Retinal pigment epithelial cell (primary cell): ENCODE measurements around the gene NLRP8.
"Not testable (repeated sequence)": the region's sequence is repeated elsewhere in the genome, so short reads cannot be mapped to it uniquely, and the experiment has no call there.

Experiments
- DNase-seq: peaks from one replicate; pipeline ENCODE4 v3.0.0-alpha.2; 2010; ENCODE audit warnings: low read depth
- H3K4me3 ChIP-seq: 2 replicates; pipeline ENCODE4 v1.5.1; 2011; ENCODE audit warnings: mild to moderate bottlenecking, low read length, control low read depth, moderate library complexity
- TF ChIP-seq, protein P1 (sequence below): conservative IDR thresholded peaks from 2 replicates; pipeline ENCODE4 v1.5.1; 2011; ENCODE audit warnings: low read depth, low read length, control low read depth, inconsistent platforms

NLRP8 gene

DNA sequence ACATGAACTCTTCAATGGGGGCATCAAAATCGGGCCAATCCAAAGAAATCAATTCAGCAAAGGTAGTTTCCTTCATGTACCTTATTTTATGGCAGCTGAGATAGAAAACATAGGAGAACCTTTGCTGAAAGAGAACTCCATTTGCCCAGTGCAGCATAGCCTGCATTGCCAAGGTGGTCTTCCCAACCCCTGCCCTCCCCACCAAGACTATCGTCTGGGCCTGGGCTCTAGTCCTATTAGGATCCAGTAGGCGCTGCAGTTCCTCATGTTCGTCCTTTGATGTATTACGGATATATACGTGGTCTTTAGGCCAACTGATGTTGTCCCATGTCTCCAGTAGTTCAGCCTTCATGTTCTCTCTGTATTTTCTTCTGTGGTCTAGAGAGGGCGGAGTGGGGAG is 34.7 kb upstream of the NLRP8 start:
- TF ChIP-seq, protein P1, sequence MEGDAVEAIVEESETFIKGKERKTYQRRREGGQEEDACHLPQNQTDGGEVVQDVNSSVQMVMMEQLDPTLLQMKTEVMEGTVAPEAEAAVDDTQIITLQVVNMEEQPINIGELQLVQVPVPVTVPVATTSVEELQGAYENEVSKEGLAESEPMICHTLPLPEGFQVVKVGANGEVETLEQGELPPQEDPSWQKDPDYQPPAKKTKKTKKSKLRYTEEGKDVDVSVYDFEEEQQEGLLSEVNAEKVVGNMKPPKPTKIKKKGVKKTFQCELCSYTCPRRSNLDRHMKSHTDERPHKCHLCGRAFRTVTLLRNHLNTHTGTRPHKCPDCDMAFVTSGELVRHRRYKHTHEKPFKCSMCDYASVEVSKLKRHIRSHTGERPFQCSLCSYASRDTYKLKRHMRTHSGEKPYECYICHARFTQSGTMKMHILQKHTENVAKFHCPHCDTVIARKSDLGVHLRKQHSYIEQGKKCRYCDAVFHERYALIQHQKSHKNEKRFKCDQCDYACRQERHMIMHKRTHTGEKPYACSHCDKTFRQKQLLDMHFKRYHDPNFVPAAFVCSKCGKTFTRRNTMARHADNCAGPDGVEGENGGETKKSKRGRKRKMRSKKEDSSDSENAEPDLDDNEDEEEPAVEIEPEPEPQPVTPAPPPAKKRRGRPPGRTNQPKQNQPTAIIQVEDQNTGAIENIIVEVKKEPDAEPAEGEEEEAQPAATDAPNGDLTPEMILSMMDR, result no peak
- no peak for DNase-seq
- no peak overlapping the region for H3K4me3 ChIP-seq

DNA sequence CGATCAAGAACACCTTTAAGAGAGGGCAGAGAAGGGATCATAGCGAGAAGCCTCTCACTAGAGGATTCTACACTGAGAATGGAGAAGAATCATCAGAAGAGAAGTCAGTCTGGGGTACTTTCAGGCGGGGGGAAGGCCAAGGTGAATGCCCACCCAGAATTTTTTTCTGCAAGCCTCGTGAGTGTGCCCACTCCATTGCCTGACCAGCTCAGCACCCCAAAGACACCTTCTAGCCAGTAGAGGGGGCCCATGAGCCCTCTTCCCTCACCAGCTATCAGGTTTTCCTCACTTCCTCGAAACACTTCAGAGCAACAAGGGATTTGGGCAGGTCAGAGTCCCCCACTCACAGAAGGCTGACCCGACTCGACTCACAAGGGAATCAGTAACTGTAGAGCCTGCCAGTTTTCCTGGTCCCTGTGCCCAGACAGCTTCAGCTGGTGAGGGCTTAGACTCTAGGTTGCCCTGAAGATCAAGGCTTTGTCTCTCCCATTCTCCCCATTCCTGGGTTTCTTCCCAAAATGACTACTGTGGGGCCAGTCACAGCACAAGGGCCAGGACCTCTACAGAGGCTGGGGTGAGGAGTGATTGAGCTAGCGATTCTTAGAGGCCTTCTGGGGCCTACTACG is 33.9 kb upstream of the NLRP8 start:
- DNase-seq, result no peak
- H3K4me3 ChIP-seq, result no peak overlapping the region
- TF ChIP-seq, protein P1, result no peak

DNA sequence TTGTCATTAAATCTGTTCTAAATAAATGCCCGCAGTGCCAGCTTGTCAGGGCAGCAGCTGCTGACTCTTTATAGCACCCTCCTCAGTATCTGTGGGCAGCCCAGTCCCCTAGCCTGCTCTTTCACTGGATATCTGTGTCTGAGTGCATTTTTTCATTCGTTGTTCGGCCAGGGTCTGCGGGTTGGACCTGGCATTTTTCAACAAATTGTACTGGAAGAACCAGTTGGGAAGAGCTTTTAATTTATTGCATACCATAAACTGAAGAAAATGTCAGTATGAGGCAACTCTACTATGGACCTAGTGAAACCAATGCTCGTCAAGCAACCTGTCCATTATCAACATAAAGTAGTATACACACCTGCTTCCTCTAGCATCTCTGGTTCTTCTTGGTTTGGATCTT is 24.1 kb upstream of the NLRP8 start:
- DNase-seq, result no peak
- H3K4me3 ChIP-seq, result no peak overlapping the region
- TF ChIP-seq, protein P1, result no peak

DNA sequence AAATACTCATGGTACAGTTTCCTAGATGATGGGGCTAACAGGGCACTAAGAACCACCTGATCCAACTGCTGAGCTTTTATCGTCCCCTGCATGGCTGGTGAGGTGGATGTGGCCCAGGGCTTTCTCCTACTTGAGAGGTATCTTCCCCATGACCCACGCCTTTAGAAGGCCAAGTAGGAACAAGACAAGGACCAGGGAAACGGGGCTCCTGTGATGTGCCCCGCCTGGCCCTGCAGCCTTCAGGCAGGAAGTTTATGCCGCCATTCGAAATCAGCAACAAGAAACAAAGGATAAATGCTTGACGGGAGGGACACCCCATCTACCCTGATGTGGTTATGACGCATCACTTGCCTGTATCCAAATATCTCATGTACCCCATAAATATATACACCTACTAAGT is 19.6 kb upstream of the NLRP8 start:
- DNase-seq, result no peak
- no peak overlapping the region for H3K4me3 ChIP-seq
- TF ChIP-seq, protein P1, result no peak

DNA sequence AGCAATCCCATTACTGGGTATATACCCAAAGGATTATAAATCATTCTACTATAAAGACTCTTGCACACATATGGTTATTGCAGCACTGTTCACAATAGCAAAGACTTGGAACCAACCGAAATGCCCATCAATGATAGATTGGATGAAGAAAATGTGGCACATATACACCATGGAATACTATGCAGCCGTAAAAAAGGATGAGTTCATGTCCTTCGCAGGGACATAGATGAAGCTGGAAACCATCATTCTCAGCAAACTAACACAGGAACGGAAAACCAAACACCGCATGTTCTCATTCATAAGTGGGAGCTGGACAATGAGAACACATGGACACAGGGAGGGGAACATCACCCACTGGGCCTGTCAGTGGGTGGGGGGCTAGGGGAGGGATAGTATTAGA is 18.4 kb upstream of the NLRP8 start:
- H3K4me3 ChIP-seq, DNase-seq: not testable (repeated sequence)

DNA sequence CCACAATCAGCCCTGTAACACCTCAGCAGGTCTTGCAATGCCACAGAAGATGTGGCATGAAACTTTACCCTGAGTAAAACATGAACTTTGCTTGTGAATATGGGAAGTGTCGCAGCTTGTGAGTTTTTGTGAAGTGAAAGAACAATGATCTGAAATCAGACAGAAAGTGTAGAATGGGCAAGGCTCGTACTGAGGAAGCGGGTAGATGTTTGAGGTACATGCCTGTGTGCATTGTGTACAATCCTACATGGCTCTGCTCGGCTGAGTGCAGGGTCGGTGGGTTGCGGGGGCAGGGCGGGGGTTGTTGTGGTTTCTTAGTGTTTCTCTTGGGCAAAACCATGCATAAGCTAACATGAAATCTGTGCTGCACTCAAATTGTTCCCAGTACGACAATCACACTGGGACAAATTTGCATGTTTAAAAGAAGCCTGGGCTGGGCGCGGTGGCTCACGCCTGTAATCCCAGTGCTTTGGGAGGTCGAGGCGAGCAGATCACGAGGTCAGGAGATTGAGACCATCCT is 16.6 kb upstream of the NLRP8 start:
- H3K4me3 ChIP-seq, result no peak overlapping the region
- TF ChIP-seq, protein P1, result no peak
- DNase-seq, result no peak

DNA sequence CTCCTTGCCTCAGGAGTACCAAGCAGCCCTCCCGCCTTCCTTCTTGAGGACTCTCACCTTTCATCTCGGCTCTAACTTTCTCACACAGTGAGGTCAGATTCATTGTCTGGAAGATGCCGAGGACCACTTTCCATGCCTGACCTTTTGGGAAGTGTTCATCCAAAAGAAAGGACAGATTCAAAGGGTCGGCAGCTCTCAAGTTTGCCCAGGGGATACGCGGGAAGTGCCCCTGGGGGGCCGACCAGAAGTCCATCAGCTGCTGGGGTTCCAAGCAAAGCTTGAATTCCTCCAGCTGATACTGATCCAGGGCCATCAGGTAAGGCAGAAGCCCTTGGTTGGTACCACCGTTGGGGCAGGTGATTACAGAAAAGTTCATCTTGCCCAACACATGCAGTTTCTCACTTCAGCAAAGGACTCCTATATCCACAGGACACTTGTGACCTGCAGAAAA is 15.7 kb upstream of the NLRP8 start, which contains the start of gene NLRP13:
Gene NLRP13 (minus strand): TSS at position 401 of the 451 bp plus-strand sequence. CDS start 25 bp downstream, at position 376.
- TF ChIP-seq, protein P1, result no peak
- no peak within 1 kb of the TSS for H3K4me3 ChIP-seq
- no peak for DNase-seq
